ENCODE measurements around the gene NEU4. TPM values are rescaled to one million over a fixed set of nuclear protein-coding genes. Genes with fewer than 3 reads are reported as not detected.

Gene NEU4
- total RNA-seq, 1 experiment from 2014 or later, result 0.70 TPM

- no peaks in the 10 kb centered on the region for H3K9me3 ChIP-seq (ENCODE audit: control insufficient read depth, low read depth, low read length)
- no peak overlapping the region for H2AK5ac ChIP-seq (ENCODE audit: insufficient read length, low read length)
- no peak overlapping the region for H3K23ac ChIP-seq (ENCODE audit: insufficient read length, low read depth, low read length)
- H3K4me2 ChIP-seq (ENCODE audit: insufficient read depth, insufficient read length, low read length), result no peak overlapping the region
- H3K27ac ChIP-seq (ENCODE audit: insufficient read length, low read depth, low read length), result no peak overlapping the region
- no CpG with 5 or more reads among the region's 31 CpGs for WGBS (ENCODE audit: extremely low coverage, insufficient read length, low lambda C conversion rate)
- H3K23me2 ChIP-seq (ENCODE audit: insufficient read length, low read depth, low read length, poor library complexity, severe bottlenecking), result no peaks in the 10 kb centered on the region
- no peaks in the 10 kb centered on the region for H4K20me1 ChIP-seq (ENCODE audit: control insufficient read depth, insufficient read depth, insufficient read length)
- no peak overlapping the region for H4K91ac ChIP-seq (ENCODE audit: insufficient read length, low read depth, low read length)
- H2AFZ ChIP-seq (ENCODE audit: low read length), result no peak overlapping the region
- no peak for DNase-seq
- no peak overlapping the region for H2BK20ac ChIP-seq (ENCODE audit: low read depth, low read length, poor library complexity, severe bottlenecking)
- no peak overlapping the region for H2BK12ac ChIP-seq (ENCODE audit: insufficient read length, low read depth, low read length)
- H3K9me3 Mint-ChIP-seq, result peaks cover 15 to 17% of the 10 kb centered on the region in 2 experiments
- H2BK5ac ChIP-seq (ENCODE audit: insufficient read length, low read length), result no peak overlapping the region
- H3K79me2 ChIP-seq (ENCODE audit: insufficient read depth, low read length), result no peaks in the 10 kb centered on the region
- H3K56ac ChIP-seq (ENCODE audit: insufficient read length, low read depth, low read length), result no peak overlapping the region
- no peak overlapping the region for H4K8ac ChIP-seq (replicated peaks; ENCODE audit: insufficient read length, low read depth, low read length)
- no peak overlapping the region for H2BK120ac ChIP-seq (ENCODE audit: low read depth, low read length, poor library complexity, severe bottlenecking)
- no peak overlapping the region for H3K4ac ChIP-seq (ENCODE audit: low read depth, low read length)
- no peak overlapping the region for H3T11ph ChIP-seq (ENCODE audit: low read length)
- no peak overlapping the region for H3K9ac ChIP-seq (ENCODE audit: extremely low read depth, insufficient read length, low read length)
- no peaks in the 10 kb centered on the region for H3K27me3 ChIP-seq (ENCODE audit: insufficient read depth, low read length)
- no peaks in the 10 kb centered on the region for H3K4me1 ChIP-seq (ENCODE audit: insufficient read depth, low read length)
- peaks cover 4% of the 10 kb centered on the region for H3K27me3 Mint-ChIP-seq (ENCODE audit: low read depth)
- peaks cover 0 to 12% (median 10%) of the 10 kb centered on the region in 3 experiments; a peak in 6 of 7 replicates for H3K36me3 Mint-ChIP-seq (ENCODE audit: insufficient read depth in 1 of 3, low read depth in 3 of 3)
- H4K5ac ChIP-seq (ENCODE audit: insufficient read length, low read depth, low read length), result no peak overlapping the region
- peaks cover 9 to 13% of the 10 kb centered on the region in 2 experiments for H3K4me1 Mint-ChIP-seq
- no peak overlapping the region for H3K18ac ChIP-seq (ENCODE audit: insufficient read length, low read depth, low read length)
- no peak overlapping the region for H3K4me3 Mint-ChIP-seq
- no peak overlapping the region for H2BK15ac ChIP-seq (ENCODE audit: low read depth, low read length)
- no peaks in the 10 kb centered on the region for H3K79me1 ChIP-seq (ENCODE audit: insufficient read depth, low read depth, low read length, poor library complexity, severe bottlenecking)
- no peak overlapping the region; the same call in 1 of the 2 replicates for H3K14ac ChIP-seq (ENCODE audit: insufficient read depth, low read length)
- TF ChIP-seq, protein P1, sequence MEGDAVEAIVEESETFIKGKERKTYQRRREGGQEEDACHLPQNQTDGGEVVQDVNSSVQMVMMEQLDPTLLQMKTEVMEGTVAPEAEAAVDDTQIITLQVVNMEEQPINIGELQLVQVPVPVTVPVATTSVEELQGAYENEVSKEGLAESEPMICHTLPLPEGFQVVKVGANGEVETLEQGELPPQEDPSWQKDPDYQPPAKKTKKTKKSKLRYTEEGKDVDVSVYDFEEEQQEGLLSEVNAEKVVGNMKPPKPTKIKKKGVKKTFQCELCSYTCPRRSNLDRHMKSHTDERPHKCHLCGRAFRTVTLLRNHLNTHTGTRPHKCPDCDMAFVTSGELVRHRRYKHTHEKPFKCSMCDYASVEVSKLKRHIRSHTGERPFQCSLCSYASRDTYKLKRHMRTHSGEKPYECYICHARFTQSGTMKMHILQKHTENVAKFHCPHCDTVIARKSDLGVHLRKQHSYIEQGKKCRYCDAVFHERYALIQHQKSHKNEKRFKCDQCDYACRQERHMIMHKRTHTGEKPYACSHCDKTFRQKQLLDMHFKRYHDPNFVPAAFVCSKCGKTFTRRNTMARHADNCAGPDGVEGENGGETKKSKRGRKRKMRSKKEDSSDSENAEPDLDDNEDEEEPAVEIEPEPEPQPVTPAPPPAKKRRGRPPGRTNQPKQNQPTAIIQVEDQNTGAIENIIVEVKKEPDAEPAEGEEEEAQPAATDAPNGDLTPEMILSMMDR (conservative IDR thresholded peaks at IDR 0.05), result no peak
- H3K27ac Mint-ChIP-seq, result no peak overlapping the region
Measured at GRCh38 chr2:241795021-241795999, 13.7 kb upstream of the NEU4 start.
